A673 (cell line): ENCODE results near the gene SCYGR3.

ENCODE experiments used
- CTCF ChIP-seq: fragments of 300-800, 200-600 bp; sonication (generic); conservative IDR thresholded peaks from 2 replicates; pipeline ENCODE4 v1.5.1; 2017; ENCODE audit warnings: low read depth, mild to moderate bottlenecking, antibody characterized with exemption, low read length, moderate library complexity, mixed read lengths
- EZH2 ChIP-seq: fragments of 200-600 bp; sonication (generic); IDR thresholded peaks from 2 replicates; pipeline ENCODE4 v1.6.1; 2017; ENCODE audit warnings: borderline replicate concordance, low read depth, mild to moderate bottlenecking, mixed read lengths, antibody characterized with exemption, low read length; ENCODE audit not compliant: poor library complexity, severe bottlenecking

GRCh38 chr2:227582369-227582768 is 32.3 kb downstream of the SCYGR3 start:
- TF ChIP-seq CTCF (no peak), EZH2 (no peak)
